PC-3 (cell line): ENCODE data around the gene KSR1. TPM values are rescaled to one million over a fixed set of nuclear protein-coding genes. Genes with fewer than 3 reads are reported as not detected.

Experiments used
- ATAC-seq: fragments of 200-7000 bp; cut with Tn5 transposase; 2 replicates; pipeline ENCODE4 v1.9.1; 2020; ENCODE audit warnings: mild to moderate bottlenecking, moderate library complexity
- BruUV-seq: library from RNA; stranded (reverse); fragments of 400-500 nt; replicated peaks from 2 replicates; lab custom pipeline; 2021; lab: Mats Ljungman, UMichigan
- CTCF ChIA-PET: fragments of 300-600 bp; sonication (Branson Sonifier 250); formaldehyde crosslinking; loops from one replicate; lab custom pipeline; 2022; ENCODE audit warnings: antibody characterized with exemption; lab: Charles Lee
- POLR2A ChIA-PET: fragments of 300-600 bp; sonication (Branson Sonifier 250); formaldehyde crosslinking; loops from one replicate; lab custom pipeline; 2022; ENCODE audit warnings: antibody characterized with exemption; ENCODE audit not compliant: unreplicated experiment; lab: Charles Lee
- DNase-seq: peaks from one replicate; pipeline ENCODE4 v3.0.0-alpha.2; 2015
- H2AFZ ChIP-seq: fragments of 300-600 bp; sonication (generic); 2 replicates; pipeline ENCODE4 v1.6.0; 2016; ENCODE audit warnings: antibody characterized with exemption, low read length
- H3F3A ChIP-seq: fragments of 300-600 bp; sonication (generic); one replicate; pipeline ENCODE4 v1.6.0; 2017; ENCODE audit warnings: antibody characterized with exemption, low read length, control low read depth, mild to moderate bottlenecking; ENCODE audit not compliant: unreplicated experiment
- H3K27ac ChIP-seq: fragments of 300-600 bp; sonication (generic); 2 replicates; pipeline ENCODE4 v1.5.1; 2016; ENCODE audit warnings: mild to moderate bottlenecking, low read length
- H3K27me3 ChIP-seq: fragments of 300-600 bp; sonication (generic); 2 replicates; pipeline ENCODE4 v1.6.1; 2016; ENCODE audit warnings: low read length, mixed read lengths
- H3K36me3 ChIP-seq: fragments of 300-600 bp; sonication (generic); 2 replicates; pipeline ENCODE4 v1.6.1; 2016; ENCODE audit warnings: low read depth, mixed run types, low read length, mixed read lengths
- H3K4me1 ChIP-seq: fragments of 300-600 bp; sonication (generic); 2 replicates; pipeline ENCODE4 v1.5.1; 2016; ENCODE audit warnings: low read length; ENCODE audit not compliant: insufficient read depth
- H3K4me2 ChIP-seq: fragments of 300-600 bp; sonication (generic); 2 replicates; pipeline ENCODE4 v1.6.0; 2016; ENCODE audit warnings: low read length
- H3K4me3 ChIP-seq: fragments of 300-600 bp; sonication (generic); 2 replicates; pipeline ENCODE4 v1.5.1; 2016; ENCODE audit warnings: mild to moderate bottlenecking, low read length, mixed read lengths
- H3K79me2 ChIP-seq: fragments of 300-600 bp; sonication (generic); 2 replicates; pipeline ENCODE4 v1.6.1; 2017; ENCODE audit warnings: low read length, mixed read lengths
- H3K9ac ChIP-seq: fragments of 300-600 bp; sonication (generic); 2 replicates; pipeline ENCODE4 v1.6.0; 2016; ENCODE audit warnings: mild to moderate bottlenecking, low read length
- H3K9me2 ChIP-seq: fragments of 300-600 bp; sonication (generic); replicated peaks from 2 replicates; pipeline ENCODE4 v1.6.1; 2016; ENCODE audit warnings: mixed run types, low read length, mixed read lengths
- H3K9me3 ChIP-seq: fragments of 300-600 bp; sonication (generic); 2 replicates; pipeline ENCODE4 v1.6.1; 2016; ENCODE audit warnings: low read length, mixed read lengths
- H4K20me1 ChIP-seq: fragments of 300-600 bp; sonication (generic); 2 replicates; pipeline ENCODE4 v1.6.1; 2016; ENCODE audit warnings: low read length, mixed read lengths
- CTCF ChIP-seq: fragments of 300-600 bp; sonication (generic); conservative IDR thresholded peaks from 2 replicates; pipeline ENCODE4 v1.5.1; 2017; ENCODE audit warnings: antibody characterized with exemption, low read depth, mild to moderate bottlenecking, low read length
- EZH2 ChIP-seq: fragments of 300-600 bp; sonication (generic); IDR thresholded peaks from one replicate; pipeline ENCODE4 v1.6.1; 2017; ENCODE audit warnings: antibody characterized with exemption, mild to moderate bottlenecking, low read length; ENCODE audit not compliant: unreplicated experiment
- EZH2phosphoT487 ChIP-seq: fragments of 300-600 bp; sonication (generic); IDR thresholded peaks from 2 replicates; pipeline ENCODE4 v1.6.1; 2018; ENCODE audit warnings: mild to moderate bottlenecking, antibody characterized with exemption, low read length, borderline replicate concordance
- intact Hi-C: fragments of 100-400 bp; cut with micrococcal nuclease; formaldehyde crosslinking; loops from 2 replicates; pipeline ENCODE4 v1.9.0; 2023
- total RNA-seq: library from RNA; depleted of rRNA; stranded (reverse); fragments of >200 nt; gene quantifications from 2 replicates; pipeline ENCODE4 v1.2.3, GENCODE V29; 2014

KSR1 gene
- total RNA-seq, 1 experiment from 2014 or later, result 1.0 TPM

DNA sequence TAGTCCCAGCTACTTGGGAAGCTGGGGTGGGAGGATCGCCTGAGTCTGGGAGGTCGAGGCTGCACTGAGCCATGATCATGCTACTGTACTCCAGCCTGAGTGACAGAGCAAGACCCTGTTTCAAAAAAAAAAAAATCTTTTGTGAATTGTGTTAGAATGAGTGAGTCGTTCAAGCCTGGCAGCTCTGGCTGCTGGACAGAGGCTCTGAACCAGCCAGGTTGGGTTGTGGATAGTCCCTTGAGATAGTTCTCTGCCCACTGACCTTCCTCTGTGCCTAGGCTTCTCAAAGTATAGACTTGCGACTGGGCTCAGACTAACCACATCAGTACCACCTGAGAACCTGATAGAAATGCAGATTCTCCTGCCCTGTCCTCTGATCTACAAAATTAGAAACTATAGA lies 2.2 kb upstream of the KSR1 start:
- POLR2A ChIA-PET, result no interaction called here
- H2AFZ ChIP-seq, result no peak overlapping the region
- no peak for DNase-seq
- H3F3A ChIP-seq, result no peaks in the 10 kb centered on the region
- TF ChIP-seq EZH2phosphoT487, result no peak
- TF ChIP-seq CTCF, result no peak
- no peak for TF ChIP-seq EZH2
- no peak overlapping the region for H3K4me3 ChIP-seq
- no peaks in the 10 kb centered on the region for H3K79me2 ChIP-seq
- intact Hi-C loops, result no loop called here
- no peaks in the 10 kb centered on the region for H3K36me3 ChIP-seq
- no peaks in the 10 kb centered on the region for H3K27me3 ChIP-seq
- H3K9me3 ChIP-seq, result no peaks in the 10 kb centered on the region
- H3K4me2 ChIP-seq, result no peak overlapping the region
- BruUV-seq, result no TSS peak
- ATAC-seq, result no peak
- H3K4me1 ChIP-seq, result 0 out of 2 replicates have a peak, but pooled peaks cover 6% of the 10 kb centered on the region
- CTCF ChIA-PET, result no interaction called here
- no peak overlapping the region for H3K27ac ChIP-seq
- H3K9ac ChIP-seq, result no peak overlapping the region
- no peaks in the 10 kb centered on the region for H3K9me2 ChIP-seq
- no peaks in the 10 kb centered on the region for H4K20me1 ChIP-seq

DNA sequence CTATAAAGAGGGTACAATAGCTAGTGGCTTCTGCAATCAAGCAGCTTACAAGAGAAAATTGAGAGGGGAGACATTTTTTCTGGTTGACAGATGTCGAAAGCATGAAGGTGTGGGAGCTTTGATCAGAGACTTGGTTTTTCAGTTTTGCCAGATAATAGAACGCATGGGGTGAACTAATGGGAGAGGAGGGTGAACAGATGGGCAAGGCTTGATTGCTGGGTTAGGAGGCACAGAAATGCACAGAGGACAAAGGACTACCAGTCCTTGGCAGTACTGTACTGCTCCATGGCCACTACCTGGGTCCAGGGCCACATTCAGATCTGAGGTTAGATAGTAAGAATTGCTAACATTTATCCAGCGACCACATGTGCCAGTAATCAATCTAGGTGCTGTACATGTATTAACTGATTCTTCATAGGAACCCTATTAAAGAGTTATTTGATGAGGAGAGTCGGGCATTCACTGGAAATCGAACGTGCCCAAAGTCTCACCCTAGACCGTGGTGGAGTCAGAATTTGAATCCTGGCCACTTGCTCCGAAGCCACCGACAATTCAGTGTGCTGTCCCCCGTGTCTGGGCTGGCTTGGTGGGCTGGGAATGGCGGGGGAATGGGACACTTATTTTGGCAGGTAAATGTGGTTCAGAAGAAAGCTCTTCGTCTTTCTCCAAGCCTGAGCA lies 873 bp upstream of the KSR1 start:
- H3K4me3 ChIP-seq, result peak overlapping the region; percentile 73
- BruUV-seq, result no TSS peak

GRCh38 chr17:27456681-27457359 lies 572 bp downstream of the KSR1 start:
- BruUV-seq, result no TSS peak
- no peak for TF ChIP-seq CTCF
- no peak for TF ChIP-seq EZH2
- no peak for TF ChIP-seq EZH2phosphoT487
- CTCF ChIA-PET, result interaction anchor here (0.6 kb wide), 1 partner anchor 208 kb away, joined by 3 read pairs; no protein-coding TSS in a partner anchor

More for the DNA sequence above, 873 bp upstream of the KSR1 start:
- Histone ChIP-seq H3K79me2 (no peaks in the 10 kb centered on the region), H3K27ac (no peak overlapping the region), H2AFZ (peak overlapping the region; percentile 91), H3K9me2 (no peaks in the 10 kb centered on the region), H3K4me2 (peak overlapping the region; percentile 89), H3K4me1 (0 out of 2 replicates have a peak, but pooled peaks cover 6% of the 10 kb centered on the region), H3K27me3 (no peaks in the 10 kb centered on the region), H3F3A (no peaks in the 10 kb centered on the region), H4K20me1 (no peaks in the 10 kb centered on the region), H3K9me3 (no peaks in the 10 kb centered on the region), H3K36me3 (no peaks in the 10 kb centered on the region), H3K9ac (no peak overlapping the region)
- intact Hi-C loops, result no loop called here
- DNase-seq (no peak), ATAC-seq (no peak)
- TF ChIP-seq EZH2 (no peak), EZH2phosphoT487 (no peak)
- ChIA-PET CTCF (no interaction called here), POLR2A (no interaction called here)

More at GRCh38 chr17:27456681-27457359, 572 bp downstream of the KSR1 start:
- intact Hi-C loops, result no loop called here
- Histone ChIP-seq H3K9ac (no peak overlapping the region; the same call in 1 of the 2 replicates), H4K20me1 (no peaks in the 10 kb centered on the region), H3K36me3 (no peaks in the 10 kb centered on the region), H3K27me3 (no peaks in the 10 kb centered on the region), H3K9me2 (no peaks in the 10 kb centered on the region), H3K4me1 (0 out of 2 replicates have a peak, but pooled peaks cover 6% of the 10 kb centered on the region), H3K79me2 (no peaks in the 10 kb centered on the region), H3K27ac (no peak overlapping the region), H3F3A (no peaks in the 10 kb centered on the region), H3K4me2 (peak overlapping the region; percentile 89), H3K9me3 (no peaks in the 10 kb centered on the region), H2AFZ (peak overlapping the region; percentile 91), H3K4me3 (peak overlapping the region; percentile 73)
- no peak for DNase-seq
- POLR2A ChIA-PET, result no interaction called here
- ATAC-seq, result no peak; the same call in 1 of the 2 replicates
